GM21737 (cell line): ENCODE data around the gene RAB6A.
A peak's percentile ranks its signal among the peaks of the same experiment; 100 is the strongest.
"Not testable (repeated sequence)": the region's sequence is repeated elsewhere in the genome, so short reads cannot be mapped to it uniquely, and the experiment has no call there.

Experiments used
- ATAC-seq: cut with Tn5 transposase; IDR thresholded peaks from one replicate; pipeline ENCODE4 v1.9.1; 2021; ENCODE audit warnings: mild to moderate bottlenecking, moderate library complexity; ENCODE audit not compliant: unreplicated experiment

Gene RAB6A

DNA sequence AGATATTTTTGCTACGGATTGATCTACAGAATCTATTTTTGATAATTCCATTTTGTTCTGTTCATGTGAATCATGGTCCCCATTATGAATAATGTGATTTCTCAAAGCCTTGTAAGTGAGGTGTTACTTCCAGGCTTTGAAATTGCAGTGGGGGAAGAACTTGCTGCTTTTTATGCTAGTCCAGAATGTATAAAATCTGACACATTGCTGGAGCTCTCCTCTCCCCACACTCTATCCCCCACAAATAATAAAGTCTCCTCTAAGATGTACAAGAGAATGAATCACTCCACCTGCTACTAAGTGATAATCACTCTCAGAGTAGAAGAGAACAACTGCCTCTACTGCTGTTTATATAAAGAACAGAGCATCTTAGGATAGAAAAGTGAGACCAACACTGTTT, 5.9 kb upstream of the RAB6A start:
- ATAC-seq: no peak

DNA sequence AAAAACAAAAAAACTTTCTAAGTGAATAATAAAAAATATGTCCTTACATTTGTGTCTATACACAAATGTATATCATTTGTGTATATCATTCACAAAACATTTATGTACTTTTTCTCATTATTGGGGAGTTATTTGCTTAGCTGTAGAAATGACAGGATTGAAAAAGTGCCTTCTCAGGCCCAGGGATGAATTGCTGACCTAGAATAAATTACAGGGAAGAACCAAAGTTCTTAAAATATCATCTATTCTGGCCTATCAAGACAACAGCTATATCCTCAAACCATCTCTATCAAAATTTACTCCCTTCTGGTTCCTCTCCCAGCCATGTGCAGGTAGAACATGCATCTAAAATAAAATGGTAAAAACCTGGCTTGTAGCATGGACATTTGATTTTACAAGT, 1.9 kb upstream of the RAB6A start:
- ATAC-seq: no peak

DNA sequence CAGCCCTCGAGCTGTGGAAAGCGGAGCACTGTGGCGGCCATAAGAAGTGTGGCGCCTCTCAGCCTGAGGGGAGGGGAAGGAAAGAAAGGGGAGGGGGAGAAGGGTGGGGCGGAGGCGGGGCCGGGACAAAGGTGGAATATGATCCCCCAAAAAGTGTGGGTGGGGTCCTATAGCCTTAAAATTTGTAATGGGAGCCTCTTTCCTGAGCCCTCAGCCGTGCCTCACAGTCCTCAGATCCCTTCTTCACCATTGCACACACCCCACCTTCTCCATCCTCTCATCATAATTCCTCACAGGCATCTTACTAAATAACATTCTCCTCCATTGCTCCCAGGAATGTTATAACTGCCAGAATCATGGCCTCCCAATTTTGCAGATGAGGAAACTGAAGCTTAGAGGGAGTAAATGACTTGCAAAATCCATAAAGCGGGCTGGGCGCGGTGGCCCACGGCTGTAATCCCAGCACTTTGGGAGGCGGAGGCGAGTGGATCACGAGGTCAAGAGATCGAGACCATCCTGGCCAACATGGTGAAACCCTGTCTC, 600 bp upstream of the RAB6A start:
- no peak for ATAC-seq

DNA sequence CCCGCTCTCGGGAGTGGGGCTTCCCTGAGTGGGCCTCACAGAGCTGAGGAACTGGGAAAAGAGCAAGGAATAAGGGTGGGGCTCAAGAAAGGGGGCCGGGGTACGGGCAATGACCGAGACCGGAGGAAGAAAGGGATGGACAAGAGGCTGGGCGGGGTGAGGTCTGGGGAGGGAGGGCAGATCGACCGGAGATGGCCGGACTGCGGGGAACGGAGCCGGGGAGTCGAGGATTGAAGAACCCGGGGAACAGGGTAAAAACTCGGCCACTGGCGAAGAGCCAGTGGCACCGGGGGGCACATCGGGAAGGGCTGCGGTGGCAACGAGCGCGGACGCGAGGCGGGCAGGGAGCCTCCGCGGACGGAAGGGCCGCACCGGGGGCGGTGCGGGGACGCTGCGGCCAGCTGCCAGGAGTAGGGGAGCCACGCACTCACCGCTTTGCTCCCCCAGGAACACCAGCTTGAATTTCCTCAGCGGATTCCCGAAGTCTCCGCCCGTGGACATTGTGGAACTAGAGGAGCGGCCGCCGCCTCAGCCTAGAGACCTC, 667 bp downstream of the RAB6A start:
- peak; percentile 12 for ATAC-seq

DNA sequence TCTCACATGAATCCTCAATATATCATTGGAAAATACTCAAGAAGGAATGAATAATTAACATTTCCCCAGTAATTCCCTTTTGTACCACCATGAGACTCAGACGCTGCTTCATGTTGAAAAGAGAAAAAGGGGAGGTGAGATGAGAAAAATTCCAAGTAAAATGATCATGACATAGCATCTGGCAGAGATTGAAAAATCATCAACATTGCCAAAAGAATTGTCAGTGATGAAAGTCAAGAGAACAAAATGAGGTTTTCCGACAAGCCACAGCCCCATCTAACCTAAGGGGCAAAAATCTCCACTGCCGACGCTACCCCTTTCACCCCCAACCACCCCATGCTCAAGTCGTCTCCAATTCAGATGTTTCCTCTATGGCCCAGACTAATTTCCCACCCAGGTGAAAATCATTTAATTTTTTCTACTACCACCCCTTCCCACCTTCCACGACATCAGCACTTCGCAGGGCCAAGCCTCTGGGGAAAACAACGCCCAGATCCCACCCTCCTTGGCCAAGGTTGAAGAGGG, 1.2 kb downstream of the RAB6A start:
- ATAC-seq: no peak

DNA sequence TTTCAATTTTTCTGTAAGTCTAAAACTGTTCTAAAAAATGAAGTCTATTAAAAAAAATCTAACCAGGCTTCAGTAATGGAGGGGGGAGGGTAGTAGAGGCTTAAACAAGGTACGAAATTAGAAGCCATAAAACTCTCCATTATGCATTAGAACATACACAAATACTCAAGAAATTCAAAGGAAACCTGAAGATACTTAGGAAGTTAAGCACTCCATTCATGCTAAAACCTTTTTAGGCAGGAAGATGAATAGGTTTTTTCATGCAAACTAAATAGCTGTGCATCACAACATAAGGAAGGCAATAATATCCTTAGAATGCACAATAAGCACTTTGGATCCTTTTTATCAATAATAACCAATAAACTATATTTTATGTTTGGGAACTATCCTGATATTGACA, 2.4 kb downstream of the RAB6A start:
- ATAC-seq: no peak

DNA sequence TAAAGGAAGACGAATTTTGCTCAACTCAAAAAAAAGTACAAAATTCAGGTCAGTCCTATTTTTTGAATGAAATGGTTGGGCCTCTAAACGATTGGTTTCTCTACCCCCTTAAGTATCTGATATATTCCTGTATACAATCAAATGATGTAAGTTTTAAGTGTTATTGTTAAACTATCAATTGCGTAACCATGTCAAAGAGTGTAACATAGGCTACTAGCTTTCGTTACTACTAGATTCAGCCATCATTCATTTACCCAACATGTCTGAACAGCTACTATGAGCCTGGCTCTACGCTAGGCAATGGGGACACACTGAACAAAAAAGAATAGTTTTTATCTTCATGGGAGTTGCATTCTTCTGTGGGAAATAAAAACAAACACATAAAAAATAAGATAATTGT, 3.3 kb downstream of the RAB6A start:
- no peak for ATAC-seq

DNA sequence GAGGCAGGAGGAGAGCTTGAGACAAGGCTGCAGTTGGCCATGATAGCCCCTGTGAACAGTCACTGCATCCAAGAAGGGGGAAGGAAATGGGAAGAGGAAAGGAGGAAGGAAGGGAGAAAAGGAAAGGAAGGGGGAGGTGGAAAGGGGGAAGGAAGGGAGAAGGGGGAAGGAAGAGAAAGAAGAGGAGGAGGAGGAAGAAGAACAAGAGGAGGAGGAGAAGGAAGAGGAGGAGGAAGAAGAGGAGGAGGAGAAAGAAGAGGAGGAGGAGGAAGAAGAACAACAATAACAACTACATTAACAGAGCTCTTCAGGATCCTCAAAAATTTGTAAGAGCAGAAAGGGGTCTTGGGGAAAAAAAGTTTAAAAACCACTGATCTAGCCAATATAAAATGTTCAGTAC, 5.2 kb downstream of the RAB6A start:
- no peak for ATAC-seq

DNA sequence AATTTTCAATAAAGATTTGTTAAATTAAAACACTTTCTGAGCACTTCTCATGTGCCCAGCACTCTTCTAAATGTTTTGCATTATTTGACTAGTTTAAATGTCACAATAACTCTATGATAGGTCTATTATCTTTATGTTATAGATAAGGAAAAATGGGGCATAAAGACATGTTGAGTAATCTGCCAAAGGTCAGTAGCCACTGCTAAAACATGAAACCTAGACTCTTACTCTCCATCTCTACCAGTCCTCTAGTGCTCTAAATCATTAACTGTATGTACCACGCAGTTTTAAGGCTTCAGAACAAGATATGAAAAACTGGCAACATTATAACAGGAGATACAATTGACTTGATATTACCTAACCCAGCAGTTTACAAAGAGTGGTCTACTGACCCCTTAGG, 6.9 kb downstream of the RAB6A start:
- no peak for ATAC-seq

DNA sequence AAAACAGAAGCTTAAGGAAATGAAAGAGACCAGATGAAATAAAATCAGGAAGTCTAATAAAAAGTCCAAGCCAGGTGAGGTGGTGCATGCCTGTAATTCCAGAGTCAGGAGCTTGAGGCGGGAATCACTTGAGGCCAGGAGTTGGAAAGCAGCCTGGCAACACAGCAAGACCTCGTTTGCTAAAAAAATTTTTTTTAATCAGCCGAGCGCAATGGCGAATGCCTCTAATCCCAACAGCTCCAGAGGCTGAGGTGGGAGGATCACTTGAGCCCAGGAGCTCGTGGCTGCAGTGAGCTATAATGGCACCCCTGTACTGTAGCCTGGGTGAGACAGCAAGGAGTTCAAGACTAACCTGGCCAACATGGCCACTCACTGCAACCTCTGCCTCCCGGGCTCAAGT, 8.0 kb downstream of the RAB6A start:
- ATAC-seq: no peak

DNA sequence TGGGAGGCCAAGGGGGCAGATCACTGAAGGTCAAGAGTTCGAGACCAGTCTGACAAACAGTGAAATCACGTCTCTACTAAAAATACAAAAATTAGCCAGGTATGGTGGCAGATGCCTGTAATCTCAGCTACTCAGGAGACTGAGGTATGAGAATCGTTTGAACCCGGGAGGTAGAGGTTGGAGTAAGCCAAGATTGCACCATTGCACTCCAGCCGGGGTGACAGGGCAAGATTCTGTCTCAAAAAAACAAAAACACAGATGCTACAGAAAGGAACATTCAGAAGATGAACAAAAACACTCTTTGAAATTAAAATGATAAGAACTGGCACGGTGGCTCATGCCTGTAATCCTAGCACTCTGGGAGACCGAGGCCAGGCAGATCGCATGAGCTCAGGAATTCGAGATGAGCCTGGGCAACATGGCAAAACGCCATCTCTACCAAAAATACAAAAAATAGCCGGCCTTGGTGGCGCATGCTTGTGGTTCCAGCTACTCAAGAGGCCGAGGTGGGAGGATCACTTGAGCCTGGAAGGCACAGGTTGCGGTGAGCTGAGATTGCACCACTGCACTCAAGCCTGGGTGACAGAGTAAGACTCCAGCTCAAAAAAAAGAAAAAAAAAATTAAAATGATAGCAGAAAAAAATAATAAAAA, 8.5 kb downstream of the RAB6A start:
- ATAC-seq: no peak

DNA sequence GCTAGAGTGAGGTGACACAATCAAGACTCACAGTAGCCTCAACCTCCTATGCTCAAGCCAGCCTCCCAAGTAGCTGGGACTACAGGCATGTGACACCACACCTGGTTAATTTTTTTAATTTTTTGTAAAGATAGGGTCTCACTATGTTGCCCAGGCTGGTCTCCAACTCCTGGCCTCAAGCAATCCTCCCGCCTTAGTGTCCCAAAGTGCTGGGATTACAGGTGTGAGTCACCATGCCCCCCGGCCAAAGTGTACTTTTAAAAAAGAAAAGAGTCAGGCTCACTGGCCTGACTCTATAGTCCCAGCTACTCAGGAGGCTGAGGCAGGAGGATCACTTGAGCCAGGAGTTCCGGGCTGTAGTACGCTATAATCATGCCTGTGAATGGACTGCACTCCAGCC, 10.0 kb downstream of the RAB6A start:
- not testable (repeated sequence) for ATAC-seq

DNA sequence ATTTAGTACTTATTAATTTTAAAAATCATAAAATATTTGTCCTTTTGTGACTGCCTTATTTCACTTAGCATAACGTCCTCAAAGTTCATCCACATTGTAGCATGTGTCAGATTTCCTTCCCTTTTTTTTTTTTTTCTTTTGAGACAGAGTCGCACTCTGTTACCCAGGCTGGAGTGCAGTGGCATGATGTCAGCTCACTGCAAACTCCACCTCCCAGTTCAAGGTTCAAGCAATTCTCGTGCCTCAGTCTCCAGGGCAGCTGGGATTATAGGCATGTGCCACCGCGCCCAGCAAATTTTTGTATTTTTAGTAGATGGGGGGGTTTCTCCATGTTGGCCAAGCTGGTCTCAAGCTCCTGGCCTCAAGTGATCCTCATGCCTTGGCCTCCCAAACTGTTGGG, 10.6 kb downstream of the RAB6A start:
- no peak for ATAC-seq

DNA sequence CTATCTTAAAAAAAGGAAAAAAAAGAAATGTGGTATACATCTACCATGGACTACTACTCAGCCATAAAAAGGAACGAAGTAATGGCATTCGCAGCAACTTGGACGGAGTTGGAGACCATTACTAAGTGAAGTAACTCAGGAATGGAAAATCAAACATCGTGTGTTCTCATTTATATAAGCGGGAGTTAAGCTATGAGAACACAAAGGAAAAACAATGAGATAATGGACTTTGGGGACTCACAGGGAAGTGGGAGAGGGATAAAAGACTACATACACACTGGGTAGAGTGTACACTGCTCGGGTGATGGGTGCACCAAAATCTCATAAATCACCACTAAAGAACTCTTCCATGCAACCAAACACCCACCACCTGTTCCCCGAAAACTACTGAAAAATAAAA, 11.8 kb downstream of the RAB6A start:
- no peak for ATAC-seq

DNA sequence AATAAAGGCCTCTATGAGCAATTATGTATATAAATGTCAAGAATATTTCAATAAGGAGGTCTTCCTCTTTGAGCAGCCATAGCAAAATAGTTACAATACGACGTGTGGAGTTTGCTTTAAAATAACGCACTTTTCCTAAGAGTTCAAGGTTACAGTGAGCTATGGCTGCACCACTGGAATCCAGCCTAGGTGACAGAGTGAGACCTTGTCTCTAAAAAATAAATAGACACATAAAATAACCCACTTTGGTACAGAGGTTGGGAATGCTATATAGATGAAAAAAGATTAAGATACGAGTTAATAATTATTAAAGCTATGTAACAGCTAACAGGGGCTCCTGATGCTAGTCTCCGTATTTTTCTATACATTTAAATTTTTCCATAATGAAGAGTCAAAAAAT, 12.6 kb downstream of the RAB6A start:
- ATAC-seq: no peak

DNA sequence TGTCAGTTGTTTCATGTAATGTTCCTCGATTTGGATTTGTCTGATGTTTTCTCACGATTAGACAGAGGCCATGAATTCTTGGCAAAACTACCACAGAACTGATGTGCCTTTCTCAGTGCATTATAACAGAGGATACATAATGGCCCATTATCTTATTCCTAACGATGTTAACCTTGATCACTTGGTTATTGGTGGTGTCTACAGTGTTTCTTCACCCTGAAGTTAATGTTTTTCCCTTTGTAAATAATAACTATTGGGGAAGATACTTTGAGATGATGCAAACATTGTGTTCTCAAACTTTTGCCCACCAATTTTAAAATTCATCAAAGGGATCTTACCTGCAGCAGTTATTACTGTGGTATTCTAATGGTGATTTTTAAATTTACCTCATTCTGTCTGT, 13.1 kb downstream of the RAB6A start:
- ATAC-seq: no peak

DNA sequence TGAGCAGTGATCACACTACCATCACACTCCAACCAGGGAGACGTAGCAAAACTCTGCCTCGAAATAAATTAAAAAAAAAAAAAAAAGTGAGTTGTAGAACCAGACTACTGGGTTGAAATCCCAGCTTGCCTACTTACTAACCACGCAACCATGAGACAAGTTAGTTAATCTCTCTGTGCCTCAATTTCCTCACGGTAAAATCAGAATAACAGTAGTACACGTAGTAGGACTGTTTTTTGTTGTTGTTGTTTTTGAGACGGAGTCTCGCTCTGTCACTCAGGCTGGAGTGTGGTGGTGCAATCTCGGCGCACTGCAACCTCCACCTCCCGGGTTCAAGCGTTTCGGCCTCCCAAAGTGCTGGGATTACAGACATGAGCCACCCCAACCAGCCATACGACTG, 14.2 kb downstream of the RAB6A start:
- no peak for ATAC-seq

DNA sequence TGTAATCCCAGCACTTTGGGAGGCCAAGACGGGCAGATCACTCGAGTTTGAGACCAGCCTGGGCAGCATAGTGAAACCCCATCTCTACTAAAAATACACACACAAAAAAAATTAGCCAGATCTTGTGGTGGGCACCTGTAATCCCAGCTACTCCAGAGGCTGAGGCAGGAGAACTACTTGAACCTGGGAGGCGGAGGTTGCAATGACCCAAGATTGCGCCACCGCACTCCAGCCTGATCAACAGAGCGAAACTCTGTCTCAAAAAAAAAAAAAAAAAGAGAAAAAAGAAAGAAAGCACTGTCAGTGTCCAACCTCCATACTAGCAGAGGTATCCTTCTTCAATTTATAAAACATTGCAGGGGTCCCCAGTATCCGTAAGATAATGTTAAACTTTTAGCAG, 17.8 kb downstream of the RAB6A start:
- no peak for ATAC-seq

DNA sequence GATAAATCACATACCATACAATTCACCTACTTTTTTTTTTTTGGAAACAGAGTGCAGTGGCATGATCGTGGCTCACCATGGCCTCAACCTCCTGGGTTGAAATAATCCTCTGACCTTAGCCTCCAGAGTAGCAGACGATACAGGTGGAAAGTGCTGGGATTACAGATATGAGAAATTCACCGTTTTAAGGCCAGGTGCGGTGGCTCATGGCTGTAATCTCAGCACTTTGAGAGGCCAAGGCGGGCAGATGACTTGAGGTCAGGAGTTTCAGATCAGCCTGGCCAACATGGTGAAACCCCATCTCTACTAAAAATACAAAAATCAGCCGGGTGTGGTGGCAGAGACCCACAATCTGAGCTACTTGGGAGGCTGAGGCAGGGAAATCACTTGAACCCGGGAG, 24.9 kb downstream of the RAB6A start:
- ATAC-seq: not testable (repeated sequence)

DNA sequence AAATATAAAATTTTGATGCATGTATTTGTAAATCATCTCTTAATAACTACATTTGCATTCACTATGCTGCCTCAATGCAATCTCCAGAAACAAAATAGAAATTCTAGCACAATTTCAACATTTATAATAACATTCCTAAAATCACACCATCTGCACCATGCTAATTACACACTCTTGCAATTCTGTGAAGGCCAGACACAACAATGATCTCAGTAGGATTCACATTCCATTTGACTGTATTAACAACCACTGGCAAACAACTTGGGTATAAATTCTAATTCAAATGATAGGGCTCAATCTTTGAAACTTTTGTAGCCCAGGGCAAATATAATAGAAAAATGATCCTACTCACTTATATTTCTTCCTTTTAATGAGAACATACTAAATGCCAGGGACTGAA, 25.9 kb downstream of the RAB6A start:
- no peak for ATAC-seq

DNA sequence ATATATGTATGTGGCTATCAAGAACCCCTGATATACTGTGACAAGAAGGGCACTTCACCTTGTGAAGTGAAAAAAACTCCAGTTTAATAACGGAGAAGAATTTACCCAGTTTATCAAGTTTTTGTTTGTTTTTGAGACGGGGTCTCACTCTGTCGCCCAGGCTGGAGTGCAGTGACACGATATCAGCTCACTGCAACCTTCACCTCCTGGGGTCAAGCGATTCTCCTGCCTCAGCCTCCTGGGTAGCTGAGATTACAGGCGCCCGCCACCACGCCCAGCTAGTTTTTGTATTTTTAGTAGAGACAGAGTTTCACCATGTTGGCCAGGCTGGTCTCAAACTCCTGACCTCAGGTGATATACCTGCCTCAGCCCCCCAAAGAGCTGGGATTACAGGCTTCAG, 26.9 kb downstream of the RAB6A start:
- ATAC-seq: not testable (repeated sequence)

DNA sequence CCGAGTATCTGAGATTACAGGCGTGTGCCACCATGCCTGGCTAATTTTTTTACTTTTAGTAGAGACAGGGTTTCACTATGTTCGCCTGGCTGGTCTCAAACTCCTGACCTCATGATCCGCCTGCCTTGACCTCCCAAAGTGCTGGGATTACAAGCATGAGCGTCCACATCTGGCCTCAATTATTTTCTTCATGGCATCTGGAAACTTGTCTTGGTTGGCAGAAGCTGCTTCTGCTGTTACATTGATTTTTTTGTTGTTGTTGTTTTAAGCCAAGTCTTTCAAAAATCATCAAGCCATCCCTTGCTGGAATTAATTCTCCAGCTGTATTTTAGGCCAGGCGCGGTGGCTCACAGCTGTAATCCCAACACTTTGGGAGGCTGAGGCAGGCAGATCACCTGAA, 27.9 kb downstream of the RAB6A start:
- not testable (repeated sequence) for ATAC-seq
